Neural crest cell (in vitro differentiated cells): ENCODE results near the gene TEX30. TPM values are rescaled to one million over a fixed set of nuclear protein-coding genes. Genes with fewer than 3 reads are reported as not detected.

ENCODE experiments used
- DNase-seq: peaks from one replicate; pipeline ENCODE4 v3.0.0; 2021; ENCODE audit warnings: low read depth, mixed read lengths, low spot score
- H3K27ac Mint-ChIP-seq: one replicate; pipeline ENCODE4 v1.8.0; 2021; ENCODE audit warnings: mild to moderate bottlenecking, mixed read lengths; ENCODE audit not compliant: unreplicated experiment
- H3K27me3 Mint-ChIP-seq: 2 replicates; pipeline ENCODE4 v1.8.0; 2021; ENCODE audit warnings: low read depth, mild to moderate bottlenecking, mixed read lengths
- H3K36me3 Mint-ChIP-seq: 2 replicates; pipeline ENCODE4 v1.8.0; 2021; ENCODE audit warnings: low read depth, mild to moderate bottlenecking, mixed read lengths
- H3K4me1 Mint-ChIP-seq: 2 replicates; pipeline ENCODE4 v1.8.0; 2021; ENCODE audit warnings: mixed read lengths
- H3K4me3 Mint-ChIP-seq: one replicate; pipeline ENCODE4 v1.8.0; 2021; ENCODE audit warnings: mild to moderate bottlenecking, mixed read lengths
- H3K9me3 Mint-ChIP-seq: 2 replicates; pipeline ENCODE4 v1.8.0; 2021; ENCODE audit warnings: mixed read lengths
- total RNA-seq: library from RNA; stranded (reverse); gene quantifications from 2 replicates; pipeline ENCODE4 v1.2.1, GENCODE V29; 2021
- TF ChIP-seq, protein P1 (sequence below): fragments of 200-600 bp; sonication (generic); conservative IDR thresholded peaks from 2 replicates; pipeline ENCODE4 v1.5.0; 2021; ENCODE audit warnings: antibody characterized with exemption, mild to moderate bottlenecking

The TEX30 gene
- total RNA-seq, 1 donor from 2014 or later: 22.7 TPM

DNA sequence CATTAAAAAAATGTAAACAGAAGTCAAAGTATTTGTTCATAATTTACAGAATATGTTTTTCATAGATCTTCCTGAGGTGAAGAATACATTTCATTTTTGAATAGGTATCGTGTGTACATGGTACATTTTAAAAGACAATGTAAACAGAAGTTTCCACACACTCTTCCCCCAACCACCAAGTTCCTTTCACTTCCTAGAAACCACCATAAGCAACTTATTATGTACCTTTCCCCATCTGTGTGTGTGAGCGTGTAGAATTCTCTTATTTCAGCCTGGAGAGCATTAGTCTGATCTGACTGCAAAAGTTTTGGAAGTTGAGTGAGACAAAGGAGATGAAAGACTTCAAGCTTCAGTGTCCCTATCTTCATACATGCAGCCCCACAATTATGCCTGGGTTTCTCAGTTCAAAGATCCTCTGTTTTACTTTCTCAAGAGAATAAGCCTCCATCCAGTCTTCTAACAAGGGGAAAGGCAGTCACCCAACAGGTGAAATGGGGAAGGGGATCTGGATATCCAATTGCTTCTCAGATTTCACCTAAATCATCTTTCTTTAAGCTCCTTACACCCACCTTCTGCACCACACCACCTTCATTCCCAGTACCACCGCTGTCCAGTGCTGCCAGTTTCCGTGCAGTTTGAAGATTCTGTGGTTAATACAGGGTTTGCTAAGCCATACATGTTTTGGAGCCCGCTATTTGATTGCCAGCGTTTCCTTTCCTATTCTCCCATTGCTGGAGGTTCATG is 2.1 kb downstream of the TEX30 start:
- TF ChIP-seq, protein P1, sequence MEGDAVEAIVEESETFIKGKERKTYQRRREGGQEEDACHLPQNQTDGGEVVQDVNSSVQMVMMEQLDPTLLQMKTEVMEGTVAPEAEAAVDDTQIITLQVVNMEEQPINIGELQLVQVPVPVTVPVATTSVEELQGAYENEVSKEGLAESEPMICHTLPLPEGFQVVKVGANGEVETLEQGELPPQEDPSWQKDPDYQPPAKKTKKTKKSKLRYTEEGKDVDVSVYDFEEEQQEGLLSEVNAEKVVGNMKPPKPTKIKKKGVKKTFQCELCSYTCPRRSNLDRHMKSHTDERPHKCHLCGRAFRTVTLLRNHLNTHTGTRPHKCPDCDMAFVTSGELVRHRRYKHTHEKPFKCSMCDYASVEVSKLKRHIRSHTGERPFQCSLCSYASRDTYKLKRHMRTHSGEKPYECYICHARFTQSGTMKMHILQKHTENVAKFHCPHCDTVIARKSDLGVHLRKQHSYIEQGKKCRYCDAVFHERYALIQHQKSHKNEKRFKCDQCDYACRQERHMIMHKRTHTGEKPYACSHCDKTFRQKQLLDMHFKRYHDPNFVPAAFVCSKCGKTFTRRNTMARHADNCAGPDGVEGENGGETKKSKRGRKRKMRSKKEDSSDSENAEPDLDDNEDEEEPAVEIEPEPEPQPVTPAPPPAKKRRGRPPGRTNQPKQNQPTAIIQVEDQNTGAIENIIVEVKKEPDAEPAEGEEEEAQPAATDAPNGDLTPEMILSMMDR: no peak
- Mint-ChIP-seq H3K4me1 (peaks cover 34% of the 10 kb centered on the region), H3K4me3 (peak overlapping the region; percentile 78), H3K36me3 (peaks cover 5% of the 10 kb centered on the region), H3K27ac (no peak overlapping the region), H3K27me3 (no peaks in the 10 kb centered on the region), H3K9me3 (peaks cover 2% of the 10 kb centered on the region)
- no peak for DNase-seq

DNA sequence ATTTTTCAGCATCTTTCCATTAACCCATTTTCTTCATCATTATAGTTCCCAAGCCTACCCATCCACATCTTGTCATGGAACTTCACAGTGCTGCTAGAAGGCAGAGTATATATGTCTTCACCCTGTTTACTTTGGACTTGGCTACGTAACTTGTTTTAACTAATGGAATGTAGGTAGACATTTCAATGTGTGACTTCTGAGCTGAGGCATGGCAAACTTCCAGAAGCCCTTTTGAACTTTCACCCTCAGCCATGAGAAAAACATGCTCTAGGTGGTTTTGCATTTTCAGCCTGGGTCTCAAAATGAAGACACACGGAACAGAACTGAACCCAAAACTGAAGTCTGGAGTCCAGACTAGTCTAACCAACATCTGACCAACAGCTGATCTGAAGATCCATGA is 3.2 kb downstream of the TEX30 start:
- H3K4me1 Mint-ChIP-seq: peaks cover 34% of the 10 kb centered on the region
- peaks cover 2% of the 10 kb centered on the region for H3K9me3 Mint-ChIP-seq
- DNase-seq: no peak
- H3K27me3 Mint-ChIP-seq: no peaks in the 10 kb centered on the region
- TF ChIP-seq, protein P1: no peak
- peaks cover 5% of the 10 kb centered on the region for H3K36me3 Mint-ChIP-seq
- no peak overlapping the region for H3K27ac Mint-ChIP-seq
- H3K4me3 Mint-ChIP-seq: no peak overlapping the region

DNA sequence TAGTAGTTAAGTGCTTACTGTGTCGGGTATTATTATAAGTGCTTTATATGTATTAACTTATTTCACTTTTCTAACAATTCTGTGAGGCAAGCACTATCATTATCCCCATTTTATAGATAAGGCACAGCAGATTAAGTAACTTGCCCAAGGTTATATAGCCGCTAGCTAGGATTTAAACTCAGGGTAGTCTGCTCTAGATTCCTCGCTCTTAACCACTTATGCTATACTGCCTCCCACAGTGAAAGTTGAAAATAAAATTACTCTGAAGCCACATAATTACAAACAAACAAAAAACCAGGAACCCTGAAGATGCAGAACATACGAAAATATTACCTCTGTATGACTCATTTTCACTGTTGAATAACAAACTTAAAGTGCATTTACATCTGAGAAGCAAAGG is 3.9 kb downstream of the TEX30 start:
- DNase-seq: no peak
- Mint-ChIP-seq H3K36me3 (peaks cover 3% of the 10 kb centered on the region), H3K9me3 (no peaks in the 10 kb centered on the region), H3K27me3 (no peaks in the 10 kb centered on the region), H3K4me3 (peak overlapping the region; percentile 17), H3K27ac (no peak overlapping the region), H3K4me1 (peaks cover 33% of the 10 kb centered on the region)
- TF ChIP-seq, protein P1: no peak

DNA sequence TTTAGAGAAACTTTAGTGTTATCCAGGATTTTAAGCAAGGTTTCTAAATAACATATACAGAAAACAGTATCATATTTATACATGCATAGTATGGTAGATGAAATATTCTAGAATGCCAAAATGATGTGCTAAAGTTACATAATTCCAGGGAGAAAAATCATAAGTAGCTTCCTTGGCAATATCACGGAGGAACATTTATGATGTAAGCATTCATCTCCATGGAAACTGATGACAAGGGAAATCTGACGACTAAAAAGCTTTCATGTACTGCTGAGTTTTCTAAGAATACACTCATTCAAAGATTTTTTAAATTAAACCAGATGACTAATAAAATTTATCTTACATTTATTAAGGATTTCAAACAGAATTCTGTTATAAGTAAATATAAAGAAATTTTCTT is 4.7 kb downstream of the TEX30 start:
- no peak for DNase-seq
- TF ChIP-seq, protein P1: no peak
- Mint-ChIP-seq H3K27ac (no peak overlapping the region), H3K36me3 (peaks cover 3% of the 10 kb centered on the region), H3K4me1 (peaks cover 28% of the 10 kb centered on the region), H3K9me3 (no peaks in the 10 kb centered on the region), H3K4me3 (no peak overlapping the region), H3K27me3 (no peaks in the 10 kb centered on the region)

DNA sequence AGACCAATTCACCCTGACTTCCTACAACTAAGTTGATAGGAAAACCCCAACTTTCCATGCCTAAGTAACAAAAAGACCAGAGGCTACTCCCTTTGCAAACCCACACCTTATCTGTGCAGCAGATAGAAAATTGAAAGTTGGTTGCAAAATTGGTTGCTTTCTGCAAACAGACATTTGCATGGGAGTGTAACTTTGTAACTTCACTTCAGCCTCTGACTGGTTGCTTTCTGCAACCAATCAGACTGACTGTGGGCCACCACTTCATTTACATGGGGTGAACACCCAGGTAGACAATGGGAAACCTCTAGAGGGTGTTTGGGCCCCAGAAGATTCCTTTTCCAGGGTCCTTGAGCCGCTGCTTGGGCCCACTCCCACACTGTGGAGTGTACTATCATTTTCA is 9.8 kb downstream of the TEX30 start:
- Mint-ChIP-seq H3K4me3 (no peak overlapping the region), H3K27me3 (no peaks in the 10 kb centered on the region), H3K9me3 (no peaks in the 10 kb centered on the region), H3K27ac (no peak overlapping the region), H3K4me1 (no peaks in the 10 kb centered on the region), H3K36me3 (no peaks in the 10 kb centered on the region)
- TF ChIP-seq, protein P1: no peak
- DNase-seq: no peak
